Upper lobe of left lung (tissue), 6 donors: Measurements from ENCODE around the gene FAM162A. TPM values are rescaled to one million over a fixed set of nuclear protein-coding genes. Genes with fewer than 3 reads are reported as not detected.
"Not testable (repeated sequence)": the region's sequence is repeated elsewhere in the genome, so short reads cannot be mapped to it uniquely, and the experiment has no call there.

Experiments used
- ATAC-seq, 2 donors: fragments of 200-7000 bp; cut with Tn5 transposase; one replicate each; pipeline ENCODE4 v1.9.1; 2022; ENCODE audit warnings: mild to moderate bottlenecking in 2 of 2, moderate library complexity in 2 of 2; ENCODE audit not compliant: low FRiP score in 2 of 2
- DNase-seq, 2 donors: peaks; one replicate each; pipeline ENCODE4 v3.0.0-alpha.2; 2019 to 2020
- H3K27ac ChIP-seq, 4 donors: fragments of 200-600 bp; sonication (generic); one replicate each; pipeline ENCODE4 v1.5.1; 2016 to 2019
- H3K27me3 ChIP-seq, 4 donors: fragments of 200-600 bp; sonication (generic); one replicate each; pipeline ENCODE4 v1.5.1; 2017 to 2019
- H3K36me3 ChIP-seq, 4 donors: fragments of 200-600 bp; sonication (generic); one replicate each; pipeline ENCODE4 v1.5.1; 2016 to 2019
- H3K4me1 ChIP-seq, 4 donors: fragments of 200-600 bp; sonication (generic); one replicate each; pipeline ENCODE4 v1.5.1; 2018 to 2019
- H3K4me3 ChIP-seq, 4 donors: fragments of 200-600 bp; sonication (generic); one replicate each; pipeline ENCODE4 v1.5.1; 2017 to 2019; ENCODE audit warnings: mild to moderate bottlenecking in 2 of 4, moderate library complexity in 1 of 4
- H3K9me3 ChIP-seq, 4 donors: fragments of 200-600 bp; sonication (generic); one replicate each; pipeline ENCODE4 v1.5.1; 2018 to 2019
- EP300 ChIP-seq, 4 donors: sonication (generic); formaldehyde crosslinking; IDR thresholded peaks; one replicate each; pipeline ENCODE4 v1.5.1; 2017; ENCODE audit warnings: antibody characterized with exemption in 4 of 4, control low read depth in 2 of 4
- POLR2A ChIP-seq, 4 donors: fragments of 450-650 bp; IDR thresholded peaks; one replicate each; pipeline ENCODE4 v1.5.1; 2016 to 2017; ENCODE audit warnings: antibody characterized with exemption in 4 of 4, mild to moderate bottlenecking in 2 of 4
- POLR2AphosphoS5 ChIP-seq, 2 donors: sonication (generic); formaldehyde crosslinking; IDR thresholded peaks; one replicate each; pipeline ENCODE4 v1.5.1; 2017; ENCODE audit warnings: antibody characterized with exemption in 2 of 2
- WGBS, 2 donors: methylation state at CpG; one replicate each; pipeline ENCODE4 v1.1.5; 2017 to 2018; 5-methylcytosine and 5-hydroxymethylcytosine counted together
- total RNA-seq, 6 donors: library from RNA; depleted of rRNA in 4 of 6; stranded (reverse); fragments of >200 nt in 4 of 6; gene quantifications; one replicate each; pipeline versions ENCODE4 v1.1.0 to v1.2.1, GENCODE V29; 2016 to 2021
- TF ChIP-seq, protein P1 (sequence below), 6 experiments: fragments of 450-650 bp in 4 of 6; fragments of 200-600 bp in 2 of 6; sonication (generic) in 2 of 6; IDR thresholded peaks; one replicate each; pipeline ENCODE4 v1.5.1; 2016 to 2019; ENCODE audit warnings: antibody characterized with exemption in 6 of 6
- donor health status: DM: no; HTN: no; CAD: no; lungs with moderate emphysema.
- donor health status: DM: no; HTN: yes; CAD: no; lungs with severe emphysema.

The FAM162A gene
- total RNA-seq, 6 donors from 2014 or later, result 4.2 to 29.0 (median 16.0) TPM

GRCh38 chr3:122448218-122448617 is 64.2 kb downstream of the FAM162A start:
- H3K27me3 ChIP-seq, ATAC-seq: not testable (repeated sequence)

GRCh38 chr3:122451371-122451770 is 67.4 kb downstream of the FAM162A start:
- Histone ChIP-seq H3K27ac (no peak overlapping the region), H3K4me3 (no peak overlapping the region), H3K9me3 (no peaks in the 10 kb centered on the region), H3K27me3 (no peaks in the 10 kb centered on the region), H3K4me1 (no peaks in the 10 kb centered on the region), H3K36me3 (peaks cover under 1 to 74% (median 37%) of the 10 kb centered on the region in 4 donors)
- no peak for ATAC-seq
- TF ChIP-seq EP300 (IDR thresholded peaks at IDR 0.05), result no peak
- no peak for TF ChIP-seq POLR2AphosphoS5 (IDR thresholded peaks at IDR 0.05)
- TF ChIP-seq POLR2A (IDR thresholded peaks at IDR 0.05), result no peak
- TF ChIP-seq, protein P1, sequence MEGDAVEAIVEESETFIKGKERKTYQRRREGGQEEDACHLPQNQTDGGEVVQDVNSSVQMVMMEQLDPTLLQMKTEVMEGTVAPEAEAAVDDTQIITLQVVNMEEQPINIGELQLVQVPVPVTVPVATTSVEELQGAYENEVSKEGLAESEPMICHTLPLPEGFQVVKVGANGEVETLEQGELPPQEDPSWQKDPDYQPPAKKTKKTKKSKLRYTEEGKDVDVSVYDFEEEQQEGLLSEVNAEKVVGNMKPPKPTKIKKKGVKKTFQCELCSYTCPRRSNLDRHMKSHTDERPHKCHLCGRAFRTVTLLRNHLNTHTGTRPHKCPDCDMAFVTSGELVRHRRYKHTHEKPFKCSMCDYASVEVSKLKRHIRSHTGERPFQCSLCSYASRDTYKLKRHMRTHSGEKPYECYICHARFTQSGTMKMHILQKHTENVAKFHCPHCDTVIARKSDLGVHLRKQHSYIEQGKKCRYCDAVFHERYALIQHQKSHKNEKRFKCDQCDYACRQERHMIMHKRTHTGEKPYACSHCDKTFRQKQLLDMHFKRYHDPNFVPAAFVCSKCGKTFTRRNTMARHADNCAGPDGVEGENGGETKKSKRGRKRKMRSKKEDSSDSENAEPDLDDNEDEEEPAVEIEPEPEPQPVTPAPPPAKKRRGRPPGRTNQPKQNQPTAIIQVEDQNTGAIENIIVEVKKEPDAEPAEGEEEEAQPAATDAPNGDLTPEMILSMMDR (IDR thresholded peaks at IDR 0.05), result no peak
- no peak for DNase-seq
- 95 to 96% methylated on average over 3 of the region's 3 CpGs for WGBS, 2 donors

More at GRCh38 chr3:122448218-122448617, 64.2 kb downstream of the FAM162A start:
- H3K36me3 ChIP-seq, result peaks cover 0 to 72% (median 43%) of the 10 kb centered on the region in 4 donors
- not testable (repeated sequence) for H3K4me3 ChIP-seq, DNase-seq, H3K27ac ChIP-seq, H3K4me1 ChIP-seq, H3K9me3 ChIP-seq
- 97 to 99% methylated on average over 6 of the region's 6 CpGs for WGBS, 2 donors

- DNase-seq, result no peak
- no peaks in the 10 kb centered on the region for H3K4me1 ChIP-seq
- H3K27me3 ChIP-seq, result no peaks in the 10 kb centered on the region
- peaks cover 7 to 89% (median 45%) of the 10 kb centered on the region in 4 donors for H3K36me3 ChIP-seq
- H3K27ac ChIP-seq, result no peak overlapping the region
- no peak overlapping the region for H3K4me3 ChIP-seq
- H3K9me3 ChIP-seq, result no peaks in the 10 kb centered on the region
- TF ChIP-seq, protein P1 (IDR thresholded peaks at IDR 0.05), result no peak
- TF ChIP-seq POLR2A (IDR thresholded peaks at IDR 0.05) (no peak), POLR2AphosphoS5 (IDR thresholded peaks at IDR 0.05) (no peak), EP300 (IDR thresholded peaks at IDR 0.05) (no peak)
- no peak for ATAC-seq
Measured at GRCh38 chr3:122456074-122456473, 72.1 kb downstream of the FAM162A start.

- no peak for DNase-seq
- H3K36me3 ChIP-seq, result peaks cover 7 to 85% (median 43%) of the 10 kb centered on the region in 4 donors
- H3K4me1 ChIP-seq, result no peaks in the 10 kb centered on the region
- H3K27me3 ChIP-seq, result no peaks in the 10 kb centered on the region
- ATAC-seq, result no peak
- 95 to 97% methylated on average over 2 of the region's 2 CpGs for WGBS, 2 donors
- no peak overlapping the region for H3K4me3 ChIP-seq
- H3K9me3 ChIP-seq, result no peaks in the 10 kb centered on the region
- TF ChIP-seq EP300 (IDR thresholded peaks at IDR 0.05), result no peak
- no peak for TF ChIP-seq POLR2AphosphoS5 (IDR thresholded peaks at IDR 0.05)
- TF ChIP-seq, protein P1 (IDR thresholded peaks at IDR 0.05), result no peak
- no peak for TF ChIP-seq POLR2A (IDR thresholded peaks at IDR 0.05)
- H3K27ac ChIP-seq, result no peak overlapping the region
Measured at GRCh38 chr3:122457706-122458105, 73.7 kb downstream of the FAM162A start.

DNA sequence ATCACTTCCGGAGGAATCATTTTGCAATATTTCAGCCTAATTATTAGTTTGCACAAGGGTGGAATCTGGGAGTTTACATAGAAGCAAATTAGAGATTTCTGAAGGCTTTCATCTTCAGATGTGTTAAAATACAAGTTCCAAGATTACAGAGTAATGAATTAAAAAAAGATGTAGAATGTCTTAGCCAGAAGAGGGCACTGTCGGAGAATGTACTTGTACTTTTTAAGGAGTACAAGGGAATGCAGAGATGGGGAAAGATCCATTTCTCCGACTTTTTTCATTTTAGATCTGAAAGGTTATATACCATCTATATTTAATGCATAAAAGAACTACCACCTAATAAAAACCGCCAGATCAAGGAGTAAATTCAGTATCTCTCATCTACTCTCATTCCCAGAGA is 75.0 kb downstream of the FAM162A start:
- H3K27ac ChIP-seq, result no peak overlapping the region
- WGBS, 2 donors, result 57 to 64% methylated on average over 4 of the region's 4 CpGs
- no peaks in the 10 kb centered on the region for H3K27me3 ChIP-seq
- DNase-seq, result no peak
- TF ChIP-seq, protein P1 (IDR thresholded peaks at IDR 0.05), result peak in 2 of 6 experiments; percentile 23 to 28
- no peak for TF ChIP-seq EP300 (IDR thresholded peaks at IDR 0.05)
- H3K9me3 ChIP-seq, result no peaks in the 10 kb centered on the region
- no peak overlapping the region for H3K4me3 ChIP-seq
- ATAC-seq, result peak in 1 of 2 donors; percentile 58
- H3K4me1 ChIP-seq, result no peaks in the 10 kb centered on the region
- H3K36me3 ChIP-seq, result peaks cover 7 to 83% (median 39%) of the 10 kb centered on the region in 4 donors
